HEK293 (cell line): Measurements from ENCODE around the gene HSPH1.

ENCODE experiments used
- CTCF ChIP-seq: fragments of 450-650 bp; formaldehyde crosslinking; IDR thresholded peaks from 2 replicates; pipeline ENCODE4 v1.5.1; 2016; ENCODE audit warnings: missing biosample characterization, missing genetic modification characterization
- PATZ1 ChIP-seq: fragments of 450-650 bp; formaldehyde crosslinking; IDR thresholded peaks from 2 replicates; pipeline ENCODE4 v1.5.1; 2016; ENCODE audit warnings: missing biosample characterization, missing genetic modification characterization
- PBX3 ChIP-seq: sonication (generic); formaldehyde crosslinking; IDR thresholded peaks from 2 replicates; pipeline ENCODE4 v1.8.1; 2022; ENCODE audit warnings: mild to moderate bottlenecking, moderate library complexity, missing genetic modification reagents
- REST ChIP-seq: fragments of 450-650 bp; formaldehyde crosslinking; IDR thresholded peaks from 2 replicates; pipeline ENCODE4 v1.5.1; 2016; ENCODE audit warnings: missing biosample characterization, missing genetic modification characterization
- YY1 ChIP-seq: fragments of 450-650 bp; formaldehyde crosslinking; IDR thresholded peaks from 2 replicates; pipeline ENCODE4 v1.5.1; 2018; ENCODE audit warnings: missing biosample characterization, missing genetic modification characterization
- ZNF148 ChIP-seq: fragments of 450-650 bp; formaldehyde crosslinking; IDR thresholded peaks from 2 replicates; pipeline ENCODE4 v1.5.0; 2017; ENCODE audit warnings: missing biosample characterization, missing genetic modification characterization, borderline replicate concordance
- ZNF473 ChIP-seq: fragments of 450-650 bp; formaldehyde crosslinking; IDR thresholded peaks from 2 replicates; pipeline ENCODE4 v1.5.1; 2017; ENCODE audit warnings: missing biosample characterization, missing genetic modification characterization
- ZNF521 ChIP-seq: fragments of 450-650 bp; formaldehyde crosslinking; IDR thresholded peaks from 2 replicates; pipeline ENCODE4 v1.5.1; 2017; ENCODE audit warnings: missing biosample characterization, mild to moderate bottlenecking, missing genetic modification characterization

- TF ChIP-seq PBX3 (CRISPR knock-in tag) (no peak), YY1 (no peak), PATZ1 (tag by site-specific recombination) (no peak), CTCF (tag by site-specific recombination) (no peak), ZNF148 (tag by site-specific recombination) (no peak), REST (tag by site-specific recombination) (no peak), ZNF473 (no peak), ZNF521 (tag by site-specific recombination) (no peak)
These were observed 60.1 kb downstream of the HSPH1 start for GRCh38 chr13:31101472-31102170.
